Fibroblast of skin of scalp (primary cell): ENCODE measurements around the gene SAYSD1.

Source experiments
- DNase-seq: peaks from one replicate; pipeline ENCODE4 v3.0.0-alpha.2; 2013

Gene SAYSD1

GRCh38 chr6:39057251-39058155 is 57.5 kb downstream of the SAYSD1 start:
- DNase-seq, result no peak

DNA sequence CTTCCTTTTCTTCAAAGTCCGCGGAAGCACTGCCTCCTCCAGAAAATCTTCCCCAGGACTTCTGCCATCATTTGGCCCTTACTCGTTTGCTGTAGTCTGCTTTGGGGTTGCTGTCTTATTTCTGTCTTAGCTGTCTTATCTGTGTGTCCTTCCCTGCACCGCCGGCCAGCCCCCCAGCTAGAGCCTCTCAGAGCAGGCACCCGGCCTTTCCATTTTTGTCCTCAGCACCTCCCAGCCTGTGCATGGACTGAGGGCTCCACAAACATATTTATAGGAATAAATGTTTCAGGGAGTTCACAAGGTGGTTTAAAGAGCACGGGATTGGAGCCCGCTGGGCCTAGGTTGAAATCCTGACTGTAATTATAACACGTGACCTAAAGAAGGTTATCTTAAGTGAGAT is 58.3 kb downstream of the SAYSD1 start:
- no peak for DNase-seq

DNA sequence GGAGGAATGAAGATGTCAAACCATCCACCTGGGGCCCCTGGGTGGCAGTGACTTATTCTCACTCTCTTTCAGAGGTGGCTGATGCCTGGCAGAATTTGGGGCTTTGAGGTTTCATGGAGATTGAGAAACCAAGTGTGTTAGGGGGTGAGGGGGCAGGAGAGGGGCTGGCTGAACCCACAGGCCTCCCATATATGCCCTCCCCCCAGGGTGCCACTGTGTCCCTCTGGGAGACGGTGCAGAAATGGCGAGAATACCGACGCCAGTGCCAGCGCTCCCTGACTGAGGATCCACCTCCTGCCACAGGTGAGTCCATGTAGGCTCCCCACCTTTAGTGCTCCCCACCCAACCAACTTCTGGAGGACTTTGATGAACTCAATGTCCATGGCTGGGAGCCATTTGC is 58.8 kb downstream of the SAYSD1 start:
- no peak for DNase-seq

GRCh38 chr6:39055661-39056060 is 59.3 kb downstream of the SAYSD1 start:
- DNase-seq, result no peak

GRCh38 chr6:39054577-39055142 is 60.3 kb downstream of the SAYSD1 start:
- no peak for DNase-seq
